ENCODE measurements around the gene FERMT2.

Gene FERMT2

GRCh38 chr14:52960627-52961026 is 9.8 kb upstream of the FERMT2 start:
- in situ Hi-C loops (cut with HindIII; ENCODE audit: low sequenced_read_pairs): no loop called here
- TF ChIP-seq, protein P1, sequence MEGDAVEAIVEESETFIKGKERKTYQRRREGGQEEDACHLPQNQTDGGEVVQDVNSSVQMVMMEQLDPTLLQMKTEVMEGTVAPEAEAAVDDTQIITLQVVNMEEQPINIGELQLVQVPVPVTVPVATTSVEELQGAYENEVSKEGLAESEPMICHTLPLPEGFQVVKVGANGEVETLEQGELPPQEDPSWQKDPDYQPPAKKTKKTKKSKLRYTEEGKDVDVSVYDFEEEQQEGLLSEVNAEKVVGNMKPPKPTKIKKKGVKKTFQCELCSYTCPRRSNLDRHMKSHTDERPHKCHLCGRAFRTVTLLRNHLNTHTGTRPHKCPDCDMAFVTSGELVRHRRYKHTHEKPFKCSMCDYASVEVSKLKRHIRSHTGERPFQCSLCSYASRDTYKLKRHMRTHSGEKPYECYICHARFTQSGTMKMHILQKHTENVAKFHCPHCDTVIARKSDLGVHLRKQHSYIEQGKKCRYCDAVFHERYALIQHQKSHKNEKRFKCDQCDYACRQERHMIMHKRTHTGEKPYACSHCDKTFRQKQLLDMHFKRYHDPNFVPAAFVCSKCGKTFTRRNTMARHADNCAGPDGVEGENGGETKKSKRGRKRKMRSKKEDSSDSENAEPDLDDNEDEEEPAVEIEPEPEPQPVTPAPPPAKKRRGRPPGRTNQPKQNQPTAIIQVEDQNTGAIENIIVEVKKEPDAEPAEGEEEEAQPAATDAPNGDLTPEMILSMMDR (IDR thresholded peaks at IDR 0.05; ENCODE audit: low read depth, low read length): no peak
- no peak overlapping the region for H3K4me3 ChIP-seq (ENCODE audit: low read depth, low read length)
- no peak for DNase-seq (ENCODE audit: low read depth, low spot score)

DNA sequence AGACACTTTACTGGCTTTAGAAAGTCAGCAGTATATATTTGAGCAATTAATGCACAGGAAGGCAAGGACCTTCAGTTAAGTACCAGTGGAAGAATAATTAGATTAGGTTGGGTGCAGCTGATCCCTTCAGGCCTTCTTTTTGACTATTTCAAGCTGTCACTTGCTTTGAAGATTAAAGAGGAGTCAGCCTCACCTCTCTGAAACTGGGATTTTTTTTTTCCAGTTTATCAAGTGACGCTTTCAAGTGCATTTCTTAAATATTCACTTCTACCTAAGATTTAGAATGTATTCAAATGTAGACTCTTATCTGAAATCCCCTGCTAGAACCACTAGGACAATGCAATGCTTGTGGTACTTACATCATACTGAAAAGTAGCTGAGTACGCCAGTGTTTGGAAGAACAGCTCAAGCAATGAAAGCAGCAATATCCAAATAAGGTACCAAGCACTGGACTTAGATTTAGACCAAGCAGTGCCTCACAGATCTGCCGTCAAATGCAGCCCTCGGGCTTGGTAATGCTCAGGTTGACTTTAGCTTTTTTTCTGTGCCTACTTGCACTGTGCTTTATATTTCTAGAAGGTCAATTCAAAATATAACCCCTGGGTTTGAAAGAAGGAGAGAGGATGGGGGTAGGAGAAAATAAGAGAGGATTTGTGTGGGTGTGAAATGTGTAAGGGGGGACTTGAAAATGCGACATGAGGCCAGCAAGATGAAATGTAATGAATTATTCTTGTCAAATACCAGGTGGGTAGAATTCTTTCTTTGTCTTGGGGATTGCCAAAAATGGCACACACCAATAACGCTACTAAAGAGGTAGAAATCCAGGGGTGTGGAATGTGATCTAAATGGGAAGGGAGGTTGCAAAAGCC is 3.7 kb upstream of the FERMT2 start:
- TF ChIP-seq, protein P1 (IDR thresholded peaks at IDR 0.05; ENCODE audit: low read depth, low read length): no peak
- DNase-seq (ENCODE audit: low read depth, low spot score): peak; percentile 31
- in situ Hi-C loops (cut with HindIII; ENCODE audit: low sequenced_read_pairs): no loop called here
- no peak overlapping the region for H3K4me3 ChIP-seq (ENCODE audit: low read depth, low read length)

- peak; percentile 86 for DNase-seq (ENCODE audit: low read depth, low spot score)
- H3K4me3 ChIP-seq (ENCODE audit: low read depth, low read length): peak overlapping the region; percentile 69
- TF ChIP-seq, protein P1 (IDR thresholded peaks at IDR 0.05; ENCODE audit: low read depth, low read length): peak; percentile 62
- in situ Hi-C loops (cut with HindIII; ENCODE audit: low sequenced_read_pairs): no loop called here
Observed at GRCh38 chr14:52951681-52952554, 1.1 kb upstream of the FERMT2 start.

GRCh38 chr14:52950410-52950897 is 396 bp downstream of the FERMT2 start:
- peak overlapping the region; percentile 92 for H3K4me3 ChIP-seq (ENCODE audit: low read depth, low read length)
- in situ Hi-C loops (cut with HindIII; ENCODE audit: low sequenced_read_pairs): no loop called here
- TF ChIP-seq, protein P1 (IDR thresholded peaks at IDR 0.05; ENCODE audit: low read depth, low read length): no peak
- DNase-seq (ENCODE audit: low read depth, low spot score): peak; percentile 51

GRCh38 chr14:52949711-52950409 is 990 bp downstream of the FERMT2 start:
- TF ChIP-seq, protein P1 (IDR thresholded peaks at IDR 0.05; ENCODE audit: low read depth, low read length): no peak
- peak; percentile 68 for DNase-seq (ENCODE audit: low read depth, low spot score)
- H3K4me3 ChIP-seq (ENCODE audit: low read depth, low read length): peak overlapping the region; percentile 92
- in situ Hi-C loops (cut with HindIII; ENCODE audit: low sequenced_read_pairs): no loop called here

DNA sequence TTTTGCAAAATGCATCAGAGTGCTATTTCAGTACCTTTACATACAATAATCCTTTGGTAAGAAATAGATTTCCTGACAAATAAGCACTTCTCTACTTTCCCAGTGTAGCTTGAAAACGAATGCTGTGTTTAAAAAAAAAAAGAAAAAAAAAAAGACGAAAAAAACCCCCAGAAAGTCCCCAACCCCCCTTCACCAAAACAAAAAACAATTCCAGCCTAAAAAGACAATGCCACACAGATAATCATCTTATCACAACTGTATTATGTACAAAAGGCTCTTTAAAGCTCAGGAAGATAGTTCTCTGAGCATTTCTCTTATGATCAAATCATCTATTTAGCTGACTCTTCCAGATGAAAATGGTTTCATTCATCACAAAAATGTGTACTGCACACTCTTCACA is 1.6 kb downstream of the FERMT2 start:
- TF ChIP-seq, protein P1 (IDR thresholded peaks at IDR 0.05; ENCODE audit: low read depth, low read length): no peak
- H3K4me3 ChIP-seq (ENCODE audit: low read depth, low read length): peak overlapping the region; percentile 92
- no peak for DNase-seq (ENCODE audit: low read depth, low spot score)
- in situ Hi-C loops (cut with HindIII; ENCODE audit: low sequenced_read_pairs): no loop called here
